Measurements from ENCODE around the gene CD180.

GRCh38 chr5:67181648-67182221 lies 14.9 kb downstream of the CD180 start:
- TF ChIP-seq REST (IDR thresholded peaks at IDR 0.05; ENCODE audit: insufficient replicate concordance, low read depth) (no peak), CTCF (IDR thresholded peaks at IDR 0.05; ENCODE audit: insufficient read depth, low read length) (no peak), POLR2AphosphoS5 (IDR thresholded peaks at IDR 0.05; ENCODE audit: low read depth) (no peak)

Measured in HL-60 (cell line).